ENCODE results near the gene HSD17B1.

DNA sequence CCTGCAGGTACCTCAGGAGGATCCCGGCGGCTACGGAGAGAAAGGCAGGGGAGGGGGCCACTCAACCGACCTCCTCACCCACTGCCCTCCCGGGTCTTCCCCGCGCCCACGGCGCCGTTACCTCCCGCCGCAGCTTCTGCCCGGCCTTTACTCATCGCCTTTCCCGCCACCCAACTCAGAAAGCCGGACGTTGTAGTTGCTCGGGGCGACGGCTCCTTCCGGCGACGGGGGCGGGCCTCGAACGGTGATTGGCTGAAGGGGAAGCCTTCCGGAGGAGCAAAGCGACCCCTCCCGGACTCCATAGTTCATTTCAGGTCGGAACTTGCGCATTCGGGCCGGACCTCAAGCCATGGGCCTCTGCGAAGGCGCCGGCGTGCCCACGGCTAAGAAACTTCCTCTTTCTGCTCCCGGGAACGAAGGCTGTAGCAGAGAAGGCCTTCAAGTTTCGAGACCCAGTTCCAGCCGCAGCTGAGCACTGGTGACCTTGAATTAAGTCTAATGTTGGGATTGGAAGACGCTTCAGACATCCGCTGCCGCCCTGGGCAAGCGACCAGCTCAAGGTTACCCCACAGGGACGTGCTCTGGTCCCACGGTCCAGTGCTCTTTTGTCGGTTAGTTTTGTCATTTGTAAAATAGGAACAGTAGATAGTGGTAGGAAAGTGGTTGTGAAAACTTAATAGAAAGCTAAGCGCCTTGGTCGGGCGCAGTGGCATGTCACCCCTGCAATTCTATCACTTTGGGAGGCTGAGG, 25.0 kb downstream of the HSD17B1 start, which contains the start of gene PSMC3IP:
- TF ChIP-seq, protein P1, sequence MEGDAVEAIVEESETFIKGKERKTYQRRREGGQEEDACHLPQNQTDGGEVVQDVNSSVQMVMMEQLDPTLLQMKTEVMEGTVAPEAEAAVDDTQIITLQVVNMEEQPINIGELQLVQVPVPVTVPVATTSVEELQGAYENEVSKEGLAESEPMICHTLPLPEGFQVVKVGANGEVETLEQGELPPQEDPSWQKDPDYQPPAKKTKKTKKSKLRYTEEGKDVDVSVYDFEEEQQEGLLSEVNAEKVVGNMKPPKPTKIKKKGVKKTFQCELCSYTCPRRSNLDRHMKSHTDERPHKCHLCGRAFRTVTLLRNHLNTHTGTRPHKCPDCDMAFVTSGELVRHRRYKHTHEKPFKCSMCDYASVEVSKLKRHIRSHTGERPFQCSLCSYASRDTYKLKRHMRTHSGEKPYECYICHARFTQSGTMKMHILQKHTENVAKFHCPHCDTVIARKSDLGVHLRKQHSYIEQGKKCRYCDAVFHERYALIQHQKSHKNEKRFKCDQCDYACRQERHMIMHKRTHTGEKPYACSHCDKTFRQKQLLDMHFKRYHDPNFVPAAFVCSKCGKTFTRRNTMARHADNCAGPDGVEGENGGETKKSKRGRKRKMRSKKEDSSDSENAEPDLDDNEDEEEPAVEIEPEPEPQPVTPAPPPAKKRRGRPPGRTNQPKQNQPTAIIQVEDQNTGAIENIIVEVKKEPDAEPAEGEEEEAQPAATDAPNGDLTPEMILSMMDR (conservative IDR thresholded peaks at IDR 0.05 in 1 of 2, IDR thresholded peaks at IDR 0.05 in 1 of 2; ENCODE audit: low read depth in 1 of 2, low read length in 2 of 2) = peak in 1 of 2 donors; percentile 29
- TF ChIP-seq EZH2 (IDR thresholded peaks at IDR 0.05; ENCODE audit: low read length, missing control alignments) = no peak

All from fibroblast of lung (primary cell).